HG02870 (cell line): ENCODE results near the gene ZNF74.

ENCODE experiments used
- ATAC-seq: cut with Tn5 transposase; IDR thresholded peaks from one replicate; pipeline ENCODE4 v1.9.1; 2021; ENCODE audit warnings: mild to moderate bottlenecking, moderate library complexity; ENCODE audit not compliant: unreplicated experiment

Gene ZNF74

DNA sequence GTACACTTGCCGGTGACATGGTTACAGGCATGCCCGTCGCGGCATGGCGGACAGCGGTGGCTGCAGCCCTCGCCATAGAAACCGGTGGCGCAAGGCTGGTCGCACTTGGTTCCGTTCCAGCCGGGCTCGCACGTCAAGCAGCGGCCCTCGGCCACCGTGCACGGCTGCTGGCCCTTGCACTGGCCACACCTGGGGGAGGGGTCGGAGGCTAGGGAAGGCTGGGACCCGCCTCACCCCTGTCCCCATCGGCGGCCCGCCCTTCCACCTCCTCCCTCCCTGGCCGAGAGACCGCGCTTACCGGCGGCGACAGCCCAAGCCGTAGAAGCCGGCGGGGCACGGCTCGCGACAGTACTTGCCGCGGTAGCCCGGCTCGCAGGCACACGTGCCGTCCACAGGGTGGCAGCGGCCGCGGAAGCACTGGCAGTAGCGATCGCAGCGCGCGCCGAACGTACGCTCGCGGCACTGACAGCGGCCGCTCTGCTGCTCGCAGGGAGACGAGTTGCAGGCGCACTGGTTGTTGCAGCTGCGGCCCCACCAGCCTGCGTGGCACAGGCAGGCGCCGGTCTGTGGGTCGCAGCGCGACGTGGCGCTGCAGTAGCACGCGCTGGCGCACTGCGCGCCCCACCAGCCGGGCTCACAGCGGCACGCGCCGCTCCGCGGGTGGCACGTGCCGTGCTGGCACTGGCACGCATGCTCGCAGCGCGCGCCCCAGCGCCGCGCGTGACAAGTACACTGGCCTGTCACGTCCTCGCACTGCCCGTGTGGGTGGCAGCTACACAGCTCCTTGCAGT lies 37.0 kb downstream of the ZNF74 start:
- no peak for ATAC-seq

DNA sequence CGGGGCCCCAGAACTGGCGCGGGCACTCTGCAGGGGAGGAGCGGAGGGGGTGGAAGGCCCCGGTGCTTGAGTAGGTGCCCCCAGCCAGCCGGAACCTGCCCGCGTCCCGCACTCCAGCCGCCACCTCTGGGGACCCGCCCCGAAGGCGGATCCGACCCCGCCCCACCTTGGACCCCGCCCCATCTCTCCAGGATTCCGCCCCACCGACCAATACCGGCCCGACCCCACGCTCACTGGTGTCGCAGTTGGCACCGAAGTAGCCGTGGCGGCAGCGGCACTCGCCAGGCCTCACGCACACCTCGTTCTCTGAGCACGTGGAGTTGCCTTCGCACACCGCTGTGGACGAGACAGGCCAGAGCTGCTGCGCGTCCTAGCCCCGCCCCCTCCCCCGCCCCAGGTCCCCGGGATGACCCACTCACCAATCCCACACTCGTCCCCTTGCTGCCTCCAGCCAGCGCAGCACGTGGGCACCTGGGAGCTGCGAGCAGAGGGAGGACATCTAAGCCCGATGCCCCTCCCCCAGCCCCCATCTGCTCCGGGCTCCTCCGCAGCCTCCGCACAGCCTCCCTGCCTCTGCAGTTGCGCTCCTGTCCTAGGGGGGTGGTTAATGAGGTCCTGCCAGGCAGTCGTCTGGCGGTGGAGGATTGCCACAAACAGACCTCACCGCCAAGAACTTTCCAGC lies 37.7 kb downstream of the ZNF74 start:
- ATAC-seq = no peak

DNA sequence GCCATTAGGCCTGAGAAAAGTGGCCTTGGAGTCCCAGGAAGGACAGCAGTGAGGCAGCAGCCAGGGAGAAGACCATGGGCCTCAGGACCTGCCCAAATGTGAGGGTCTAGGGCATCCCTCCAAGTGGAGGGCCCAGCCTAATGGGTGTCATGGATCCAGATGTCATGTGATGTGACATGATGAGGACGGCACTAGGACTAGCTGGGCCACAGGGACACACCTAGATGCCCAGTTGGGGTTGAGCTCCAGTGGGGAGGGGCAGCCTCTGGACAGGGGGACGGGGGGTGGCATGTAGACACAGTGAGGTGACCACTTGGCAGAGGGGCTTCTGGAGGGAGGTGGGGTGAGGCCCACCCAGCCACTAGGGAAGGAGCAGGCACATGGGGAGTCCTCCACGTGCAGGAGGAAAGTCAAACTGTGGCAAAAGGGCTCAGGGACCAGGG lies 38.3 kb downstream of the ZNF74 start:
- ATAC-seq = no peak

DNA sequence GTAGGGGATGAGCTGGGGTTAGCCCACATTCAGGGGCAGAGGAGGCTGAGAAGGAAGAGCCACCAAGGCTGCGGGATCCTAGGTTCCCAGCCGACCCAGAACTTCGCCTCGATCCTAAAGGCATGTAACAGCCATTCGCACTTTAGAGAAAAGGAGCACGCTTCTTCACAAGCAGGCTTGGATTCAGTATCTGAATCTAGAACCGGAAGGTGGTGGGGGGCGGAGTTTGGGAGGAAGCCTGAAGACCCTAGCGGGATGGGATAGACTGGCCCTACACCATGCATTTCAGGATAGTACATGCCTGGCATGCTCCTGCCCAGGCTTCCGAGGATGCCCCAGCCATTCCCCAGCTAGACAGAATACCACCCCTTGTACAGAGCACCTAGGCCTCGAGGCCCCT lies 39.2 kb downstream of the ZNF74 start:
- ATAC-seq = no peak

DNA sequence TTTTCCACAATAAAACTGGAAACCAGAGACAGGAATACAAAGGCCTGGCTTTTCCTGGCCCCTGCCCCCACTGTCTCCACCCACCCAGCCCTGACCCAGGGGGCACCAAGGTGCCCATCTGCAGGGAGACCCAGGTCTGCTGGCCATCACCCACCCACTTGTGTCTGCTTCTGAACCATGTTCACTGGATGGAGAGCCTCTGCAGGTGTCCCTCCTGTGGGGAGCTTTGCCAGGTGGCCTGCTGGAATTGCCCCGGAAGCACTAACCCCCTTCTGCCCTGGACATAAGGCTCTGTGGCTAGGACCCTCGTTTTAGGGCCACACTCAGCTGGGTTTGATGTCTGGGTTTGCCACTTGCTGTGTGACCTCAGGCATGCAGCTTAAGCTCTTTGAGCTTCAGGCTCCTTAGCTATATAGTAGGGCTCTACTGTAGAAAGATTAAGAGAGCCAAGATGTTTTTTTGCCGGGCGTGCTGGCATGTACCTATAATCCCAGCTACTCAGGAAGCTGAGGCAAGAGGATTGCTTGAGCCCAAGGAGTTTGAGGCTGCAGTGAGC lies 39.8 kb downstream of the ZNF74 start:
- ATAC-seq = no peak

DNA sequence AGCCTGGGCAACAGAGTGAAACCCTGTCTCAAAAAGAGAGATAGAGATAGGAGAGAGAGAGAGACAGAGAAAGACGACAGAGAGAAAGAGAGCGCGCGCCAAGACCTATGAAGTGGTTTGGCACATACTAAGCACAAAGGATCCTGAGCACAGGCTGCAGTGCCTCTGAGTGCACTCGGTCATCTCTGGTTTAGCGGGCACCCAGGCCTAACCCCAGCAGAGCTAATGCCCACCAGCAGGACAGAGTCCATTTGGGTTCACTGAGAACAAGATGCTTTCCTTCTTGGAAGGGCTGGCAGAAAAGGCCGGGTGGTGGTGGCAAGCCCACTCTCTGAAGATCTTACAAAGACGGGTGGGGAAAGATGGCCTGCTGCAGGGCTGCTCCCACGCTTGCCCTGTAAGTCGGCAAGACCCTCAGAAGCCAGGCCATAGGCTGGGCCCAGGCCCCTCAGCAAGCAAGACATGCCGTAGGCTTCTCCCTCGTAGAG lies 40.4 kb downstream of the ZNF74 start:
- no peak for ATAC-seq

DNA sequence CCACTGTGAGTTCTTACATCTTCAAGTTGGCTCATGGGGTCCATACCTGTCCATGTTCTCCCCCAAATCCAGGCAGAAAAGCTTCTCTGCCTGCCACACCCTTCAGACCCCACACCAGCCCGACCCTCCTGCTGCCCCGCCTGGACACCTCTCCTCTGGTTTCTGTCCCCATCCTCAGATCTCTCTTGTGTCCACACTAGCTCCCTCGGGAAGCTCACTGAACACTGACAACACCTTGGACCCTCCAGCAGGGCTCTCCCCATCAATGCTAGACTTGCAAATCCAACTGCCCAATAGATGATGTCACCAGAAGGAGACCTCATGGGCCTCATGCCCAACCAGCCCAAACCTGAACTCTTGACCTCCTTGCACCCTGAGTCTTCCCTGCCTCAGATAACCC lies 40.8 kb downstream of the ZNF74 start:
- ATAC-seq = no peak

DNA sequence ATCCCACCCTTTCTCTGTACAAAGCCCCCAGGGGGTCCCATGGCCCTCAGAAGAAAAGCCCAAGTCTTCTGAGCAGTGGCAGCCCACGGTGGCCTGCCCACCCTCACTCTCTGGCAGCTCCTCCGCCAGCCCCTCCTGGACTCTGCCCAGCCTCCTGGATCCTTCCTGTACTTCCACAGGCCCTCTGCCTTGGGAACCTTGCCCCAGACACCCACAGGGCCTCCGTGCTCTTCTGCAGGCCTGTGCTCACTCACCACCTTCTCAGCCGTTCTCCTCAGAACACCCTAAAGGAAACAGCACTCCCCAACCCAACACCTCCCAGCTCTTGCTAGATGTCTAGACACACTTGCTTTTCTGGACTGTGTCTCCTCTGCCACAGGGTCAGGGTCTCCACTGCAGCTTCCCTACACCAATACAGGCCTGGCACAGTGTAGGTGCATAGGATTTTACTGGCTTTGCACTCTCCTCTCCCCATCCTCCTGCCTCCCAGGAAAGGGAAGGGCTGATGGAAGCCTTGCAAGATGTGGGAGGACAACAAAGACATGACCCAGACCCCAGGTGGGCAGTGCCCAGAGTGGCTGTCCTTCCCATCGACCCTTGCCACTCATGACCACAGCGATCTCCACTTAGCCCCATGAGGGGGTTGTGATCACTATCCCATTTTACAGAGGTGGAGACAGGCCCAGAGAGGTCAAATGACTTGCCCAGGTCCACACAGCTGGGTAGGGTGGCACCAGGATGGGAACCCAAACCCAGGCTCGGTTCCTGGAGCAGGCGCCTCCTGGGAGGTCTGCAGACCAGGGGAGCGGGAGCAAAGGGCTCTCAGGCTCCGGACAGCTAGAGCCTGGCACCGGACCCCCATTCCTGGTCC lies 41.7 kb downstream of the ZNF74 start:
- no peak for ATAC-seq

DNA sequence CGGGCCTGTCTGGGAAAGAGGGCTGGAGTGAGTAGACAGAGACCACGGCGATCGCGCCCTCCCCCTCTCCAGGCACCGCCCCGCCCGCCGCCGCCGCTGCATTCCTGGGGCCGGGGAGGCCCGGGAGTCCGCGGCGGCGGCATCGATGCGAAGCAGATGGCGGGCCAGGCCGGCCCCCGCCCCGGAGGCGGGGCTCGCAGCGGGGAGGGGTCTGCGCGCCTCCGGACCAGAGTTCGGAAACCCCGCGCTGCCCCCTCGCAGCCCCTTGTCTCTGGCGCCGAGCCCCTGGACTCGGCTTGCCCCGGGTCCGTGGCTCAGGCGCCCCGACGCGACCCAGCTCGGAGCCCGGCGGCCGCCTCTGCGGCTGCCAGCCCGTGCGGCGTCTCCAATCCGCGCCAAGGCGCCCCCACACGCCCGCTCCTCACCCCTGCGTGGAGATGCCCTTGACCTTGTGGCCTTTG lies 42.4 kb downstream of the ZNF74 start:
- ATAC-seq = no peak

DNA sequence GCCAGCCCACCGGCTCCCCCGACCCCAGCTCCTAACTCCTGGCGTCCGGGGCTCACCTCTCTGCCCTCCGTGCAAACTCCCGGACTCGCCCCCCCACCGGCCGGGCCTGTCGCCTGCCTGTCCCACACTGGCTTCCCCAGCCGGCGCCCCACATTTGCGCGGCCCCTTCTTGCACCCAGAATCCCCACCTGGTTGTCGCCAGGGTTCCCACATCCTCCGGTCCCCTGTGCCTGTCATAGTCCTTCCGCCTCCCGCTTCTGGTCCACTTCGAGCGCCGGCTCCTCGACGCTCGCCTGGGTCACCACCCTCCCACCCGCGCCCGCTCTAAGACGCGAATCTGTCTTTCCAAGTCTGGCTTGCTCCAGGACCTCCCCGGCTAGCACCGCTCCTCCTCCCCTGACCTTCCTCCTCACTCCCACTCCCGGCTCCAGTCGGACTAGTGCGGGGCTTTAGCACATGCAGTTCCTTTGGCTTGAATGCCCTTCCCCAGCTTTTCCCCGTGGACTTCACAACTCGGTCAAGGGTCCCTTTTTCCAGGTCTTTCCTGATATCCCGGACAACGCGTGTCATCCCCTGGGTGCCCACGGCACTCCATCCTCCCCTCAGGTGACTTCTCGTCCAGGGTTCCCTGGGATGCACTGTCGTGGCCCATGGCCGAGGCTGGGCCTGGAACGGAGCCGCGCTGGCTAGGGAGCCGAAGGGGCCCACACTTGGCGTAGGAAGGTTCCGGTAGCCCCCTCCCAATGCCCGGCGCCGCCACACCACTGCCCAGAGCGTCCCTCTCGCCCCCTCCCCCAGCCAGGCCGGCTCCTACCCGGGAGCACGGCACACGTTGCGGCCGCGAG lies 43.0 kb downstream of the ZNF74 start:
- ATAC-seq = no peak

DNA sequence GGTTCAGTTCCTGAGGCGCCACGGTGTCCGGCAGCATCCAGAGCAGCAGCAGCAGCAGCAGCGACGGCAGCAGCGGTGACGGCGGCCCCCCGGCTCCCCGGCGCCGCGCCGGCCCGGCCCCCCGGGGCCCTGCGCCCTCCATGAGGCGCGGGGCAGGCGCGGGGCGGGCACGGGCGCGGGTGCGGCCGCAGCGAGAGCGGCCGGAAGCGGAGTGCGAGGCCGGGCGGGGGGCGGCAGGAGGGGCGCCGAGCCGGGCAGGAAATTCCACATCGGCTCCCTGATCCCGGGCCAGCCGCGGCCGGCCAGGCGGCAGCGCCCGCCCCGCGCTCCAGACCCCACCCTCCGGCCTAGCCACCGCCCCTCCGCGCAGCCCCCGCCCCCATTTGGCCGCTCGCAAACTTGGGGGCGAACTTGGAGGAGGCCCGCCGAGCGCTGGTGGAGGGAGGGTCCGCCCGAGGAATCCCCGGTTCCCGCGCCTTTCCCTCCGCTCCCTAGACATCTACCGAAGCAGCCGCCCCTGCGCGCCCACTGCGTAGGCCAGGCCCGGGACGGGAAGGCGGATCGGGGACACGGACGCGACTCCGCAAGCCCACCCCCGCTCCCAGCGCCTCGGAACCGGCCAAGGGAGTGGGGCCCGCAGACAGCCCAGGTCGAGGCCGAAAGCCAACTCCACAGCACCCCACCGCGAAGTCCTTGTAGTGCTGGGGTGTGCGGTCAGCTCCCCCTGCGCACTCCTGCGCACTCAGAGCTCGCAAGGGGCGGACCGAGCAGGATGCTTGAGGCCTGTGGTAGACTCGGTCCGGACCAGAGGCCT lies 43.9 kb downstream of the ZNF74 start, which contains the start of gene SCARF2:
TSS of gene SCARF2 (minus strand) at position 213 of the 814 bp plus-strand sequence. CDS start at position 142, 71 bp downstream.
- ATAC-seq = no peak

DNA sequence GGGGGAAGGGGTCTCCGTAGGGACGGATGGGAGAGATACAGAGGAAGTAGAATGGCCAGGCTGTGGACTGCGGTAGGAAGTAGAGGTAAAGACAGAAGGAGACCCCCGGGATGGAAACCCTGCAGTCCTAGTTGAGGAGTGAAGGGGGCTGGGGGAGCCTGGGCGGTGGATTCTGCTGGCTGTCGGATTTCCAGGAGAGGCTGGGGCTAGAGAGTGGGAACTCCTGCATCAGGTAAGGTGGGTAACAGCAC lies 44.4 kb downstream of the ZNF74 start:
- no peak for ATAC-seq

DNA sequence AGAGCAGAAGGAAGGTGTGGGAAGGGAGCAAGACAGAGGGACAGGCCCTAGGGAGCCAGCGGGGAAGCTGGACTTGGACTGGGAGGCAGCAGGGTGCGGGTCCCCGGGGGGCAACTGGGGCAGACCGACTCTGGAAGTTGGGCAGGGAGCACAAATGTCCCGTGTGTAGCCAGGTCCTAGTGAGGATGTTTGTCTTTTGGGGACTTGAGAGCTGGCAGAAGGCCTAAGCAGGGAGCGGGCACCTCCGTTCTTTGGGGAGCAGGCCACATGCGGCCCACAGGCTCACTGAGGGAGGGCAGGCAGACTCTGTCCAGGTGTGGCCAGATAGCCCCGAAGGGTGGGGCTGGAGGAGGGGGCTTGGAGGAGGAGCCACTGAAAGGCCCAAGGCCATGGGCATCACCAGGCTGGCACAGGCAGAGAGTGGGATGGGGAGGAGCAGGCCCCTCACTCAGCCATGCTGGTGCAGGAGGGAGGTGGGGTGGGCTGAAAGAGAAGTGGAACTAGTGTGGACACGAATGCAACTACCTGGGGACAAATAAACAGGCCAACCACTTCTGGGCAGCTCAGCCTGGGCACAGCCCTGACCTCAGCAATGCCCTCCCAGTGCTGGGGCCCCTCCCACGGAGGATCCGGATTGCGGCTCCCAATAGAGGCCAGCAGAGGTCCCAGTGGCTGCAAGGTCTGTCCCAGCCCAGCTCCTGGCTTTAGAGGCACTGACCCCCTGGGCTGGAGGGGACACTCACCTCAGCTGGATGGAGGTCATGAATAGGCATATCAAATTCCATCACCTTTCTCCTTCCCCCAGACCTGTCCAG lies 44.9 kb downstream of the ZNF74 start:
- no peak for ATAC-seq

DNA sequence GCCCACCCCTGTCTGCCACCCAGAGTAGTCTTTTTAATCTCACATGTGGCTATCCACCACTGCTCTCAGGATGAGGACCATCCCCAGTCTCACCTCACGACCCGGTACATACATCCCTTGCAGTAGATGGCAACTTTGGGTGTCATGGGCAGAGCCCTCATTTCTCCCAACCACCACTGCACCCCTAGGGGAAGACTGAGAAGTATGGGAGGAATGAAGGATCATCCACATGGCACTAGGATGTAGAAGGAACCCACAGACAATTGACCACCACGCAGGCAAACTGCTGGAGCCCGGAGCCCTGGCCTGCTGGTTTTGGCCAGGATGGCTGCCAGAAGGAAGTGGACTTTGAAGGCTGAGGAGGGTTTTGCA lies 45.6 kb downstream of the ZNF74 start:
- ATAC-seq = no peak

DNA sequence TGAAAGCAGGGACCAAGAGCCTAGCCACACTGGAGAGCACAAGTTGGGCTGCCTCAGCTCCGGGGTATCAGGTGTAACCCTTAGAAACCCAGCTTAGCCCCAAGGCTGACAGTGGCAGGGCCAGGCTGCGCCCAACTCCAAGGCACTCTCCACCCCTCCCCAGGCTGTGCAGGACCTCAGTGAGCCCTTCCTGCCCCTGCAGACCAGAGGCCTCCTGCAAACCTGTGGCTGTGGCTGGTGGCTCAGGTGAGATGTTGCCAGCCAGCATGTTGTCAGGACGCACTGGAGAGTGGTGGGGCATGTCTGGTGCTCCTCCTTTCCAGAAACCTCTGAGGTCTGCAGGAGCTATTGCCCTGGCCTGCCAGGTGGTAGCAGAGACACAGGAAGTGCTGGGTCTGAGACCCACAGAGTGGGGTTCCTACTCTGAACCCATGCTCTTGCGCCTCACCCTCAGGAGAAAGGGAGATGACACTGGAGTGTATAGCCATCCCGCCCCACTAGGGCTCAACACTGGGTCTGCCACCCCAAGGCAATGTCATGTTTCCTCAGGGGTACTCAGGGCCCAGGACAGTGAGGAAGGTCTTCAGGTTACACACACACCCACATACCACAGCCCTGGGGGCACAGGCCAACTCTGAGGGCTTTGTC lies 46.1 kb downstream of the ZNF74 start:
- ATAC-seq = no peak

DNA sequence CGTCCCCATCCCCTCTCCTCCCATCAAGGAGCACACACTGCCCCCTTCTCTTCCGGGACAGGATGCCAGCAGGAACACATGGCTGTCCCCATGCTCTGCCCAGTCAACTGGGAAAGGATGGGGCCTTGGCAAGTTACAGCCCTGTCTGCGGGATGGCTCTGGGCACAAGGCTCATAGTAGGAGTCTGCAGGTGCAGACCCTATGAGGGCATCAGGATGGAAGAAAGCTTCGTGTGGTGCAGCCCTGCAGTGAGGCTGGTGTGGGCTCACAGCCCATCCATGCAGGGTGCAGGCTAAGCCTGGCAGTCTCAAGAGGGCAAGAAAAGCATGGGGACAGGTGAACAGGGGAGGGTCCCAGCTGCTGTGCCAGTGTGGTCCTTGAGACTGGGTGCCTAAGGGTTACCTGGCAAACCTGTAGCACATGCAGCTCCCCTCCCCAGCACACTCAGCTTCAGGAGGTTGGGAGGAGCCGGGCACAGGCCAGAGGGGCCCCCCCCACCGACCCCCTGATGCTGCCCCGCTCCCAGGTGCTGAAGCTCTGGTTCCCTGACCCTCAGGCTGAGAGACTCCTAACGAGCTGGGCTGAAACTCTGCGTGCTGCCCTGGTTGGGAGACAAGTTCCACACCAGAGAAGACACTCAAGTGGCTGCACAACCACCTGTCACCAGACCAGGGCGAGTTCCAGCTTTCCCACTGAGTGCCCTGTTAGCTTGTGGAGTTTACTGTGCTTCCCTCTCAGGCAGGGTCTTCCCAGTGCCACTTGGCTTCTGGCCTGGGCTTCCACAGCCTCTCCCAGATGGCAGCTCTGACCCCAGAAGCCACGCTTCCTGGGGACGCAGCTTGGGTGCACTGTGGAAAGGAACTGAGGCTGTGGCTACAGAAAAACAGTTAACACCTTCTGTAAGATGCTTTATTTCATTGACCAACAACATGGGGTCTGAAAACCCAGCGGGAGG lies 47.0 kb downstream of the ZNF74 start:
- ATAC-seq = no peak
